Measurements from ENCODE around the gene ODAD4.

The ODAD4 gene

GRCh38 chr17:41972571-41973407 is 42.4 kb downstream of the ODAD4 start:
- Histone ChIP-seq H3K9me3 (ENCODE audit: control insufficient read depth in 2 of 2, low read length in 2 of 2) (no peaks in the 10 kb centered on the region), H3K27me3 (ENCODE audit: control insufficient read depth in 1 of 2, insufficient read depth in 2 of 2, low read length in 2 of 2) (no peaks in the 10 kb centered on the region), H3K27ac (ENCODE audit: low read length) (peak overlapping the region; percentile 24), H3K4me3 (ENCODE audit: low read length in 2 of 2) (no peak overlapping the region), H3K9ac (ENCODE audit: low read length in 2 of 2) (no peak overlapping the region), H3K36me3 (ENCODE audit: control insufficient read depth in 2 of 2, insufficient read depth in 2 of 2, low read length in 2 of 2) (peaks cover 50 to 61% of the 10 kb centered on the region in 2 donors), H3K4me1 (ENCODE audit: control insufficient read depth, insufficient read depth, low read length) (peaks cover 37% of the 10 kb centered on the region)

- no peaks in the 10 kb centered on the region for H3K27me3 ChIP-seq (ENCODE audit: control insufficient read depth in 1 of 2, insufficient read depth in 2 of 2, low read length in 2 of 2)
- H3K4me3 ChIP-seq (ENCODE audit: low read length in 2 of 2) = no peak overlapping the region
- no peaks in the 10 kb centered on the region for H3K9me3 ChIP-seq (ENCODE audit: control insufficient read depth in 2 of 2, low read length in 2 of 2)
- peaks cover 31% of the 10 kb centered on the region for H3K4me1 ChIP-seq (ENCODE audit: control insufficient read depth, insufficient read depth, low read length)
- H3K9ac ChIP-seq (ENCODE audit: low read length in 2 of 2) = no peak overlapping the region
- no peak overlapping the region for H3K27ac ChIP-seq (ENCODE audit: low read length)
- H3K36me3 ChIP-seq (ENCODE audit: control insufficient read depth in 2 of 2, insufficient read depth in 2 of 2, low read length in 2 of 2) = peaks cover 56 to 63% of the 10 kb centered on the region in 2 donors
Measured at GRCh38 chr17:41973408-41973811, 43.0 kb downstream of the ODAD4 start.

GRCh38 chr17:41974031-41974430 is 43.6 kb downstream of the ODAD4 start:
- Histone ChIP-seq H3K36me3 (ENCODE audit: control insufficient read depth in 2 of 2, insufficient read depth in 2 of 2, low read length in 2 of 2) (peaks cover 51 to 58% of the 10 kb centered on the region in 2 donors), H3K27me3 (ENCODE audit: control insufficient read depth in 1 of 2, insufficient read depth in 2 of 2, low read length in 2 of 2) (no peaks in the 10 kb centered on the region), H3K9ac (ENCODE audit: low read length in 2 of 2) (no peak overlapping the region), H3K27ac (ENCODE audit: low read length) (no peak overlapping the region), H3K9me3 (ENCODE audit: control insufficient read depth in 2 of 2, low read length in 2 of 2) (no peaks in the 10 kb centered on the region), H3K4me1 (ENCODE audit: control insufficient read depth, insufficient read depth, low read length) (peaks cover 27% of the 10 kb centered on the region), H3K4me3 (ENCODE audit: low read length in 2 of 2) (no peak overlapping the region)

GRCh38 chr17:41974658-41975057 is 44.2 kb downstream of the ODAD4 start:
- H3K4me3 ChIP-seq (ENCODE audit: low read length in 2 of 2) = no peak overlapping the region
- no peaks in the 10 kb centered on the region for H3K27me3 ChIP-seq (ENCODE audit: control insufficient read depth in 1 of 2, insufficient read depth in 2 of 2, low read length in 2 of 2)
- peaks cover 51 to 57% of the 10 kb centered on the region in 2 donors for H3K36me3 ChIP-seq (ENCODE audit: control insufficient read depth in 2 of 2, insufficient read depth in 2 of 2, low read length in 2 of 2)
- peaks cover 27% of the 10 kb centered on the region for H3K4me1 ChIP-seq (ENCODE audit: control insufficient read depth, insufficient read depth, low read length)
- H3K9me3 ChIP-seq (ENCODE audit: control insufficient read depth in 2 of 2, low read length in 2 of 2) = no peaks in the 10 kb centered on the region
- no peak overlapping the region for H3K9ac ChIP-seq (ENCODE audit: low read length in 2 of 2)
- H3K27ac ChIP-seq (ENCODE audit: low read length) = no peak overlapping the region

- H3K9ac ChIP-seq (ENCODE audit: low read length in 2 of 2) = peak overlapping the region in 1 of 2 donors; percentile 15
- H3K4me1 ChIP-seq (ENCODE audit: control insufficient read depth, insufficient read depth, low read length) = peaks cover 27% of the 10 kb centered on the region
- no peaks in the 10 kb centered on the region for H3K27me3 ChIP-seq (ENCODE audit: control insufficient read depth in 1 of 2, insufficient read depth in 2 of 2, low read length in 2 of 2)
- H3K36me3 ChIP-seq (ENCODE audit: control insufficient read depth in 2 of 2, insufficient read depth in 2 of 2, low read length in 2 of 2) = peaks cover 51 to 60% of the 10 kb centered on the region in 2 donors
- H3K9me3 ChIP-seq (ENCODE audit: control insufficient read depth in 2 of 2, low read length in 2 of 2) = no peaks in the 10 kb centered on the region
- no peak overlapping the region for H3K4me3 ChIP-seq (ENCODE audit: low read length in 2 of 2)
- H3K27ac ChIP-seq (ENCODE audit: low read length) = peak overlapping the region; percentile 67
Measured at GRCh38 chr17:41975099-41976083, 45.0 kb downstream of the ODAD4 start.

- Histone ChIP-seq H3K4me1 (ENCODE audit: control insufficient read depth, insufficient read depth, low read length) (peaks cover 23% of the 10 kb centered on the region), H3K27ac (ENCODE audit: low read length) (peak overlapping the region; percentile 67), H3K36me3 (ENCODE audit: control insufficient read depth in 2 of 2, insufficient read depth in 2 of 2, low read length in 2 of 2) (peaks cover 47 to 62% of the 10 kb centered on the region in 2 donors), H3K9me3 (ENCODE audit: control insufficient read depth in 2 of 2, low read length in 2 of 2) (no peaks in the 10 kb centered on the region), H3K9ac (ENCODE audit: low read length in 2 of 2) (peak overlapping the region in 1 of 2 donors; percentile 37), H3K27me3 (ENCODE audit: control insufficient read depth in 1 of 2, insufficient read depth in 2 of 2, low read length in 2 of 2) (no peaks in the 10 kb centered on the region), H3K4me3 (ENCODE audit: low read length in 2 of 2) (peak overlapping the region in 1 of 2 donors; percentile 35)
Measured at GRCh38 chr17:41976142-41976768, 45.8 kb downstream of the ODAD4 start.

GRCh38 chr17:41977991-41978390 is 47.6 kb downstream of the ODAD4 start:
- Histone ChIP-seq H3K9me3 (ENCODE audit: control insufficient read depth in 2 of 2, low read length in 2 of 2) (no peaks in the 10 kb centered on the region), H3K9ac (ENCODE audit: low read length in 2 of 2) (no peak overlapping the region), H3K36me3 (ENCODE audit: control insufficient read depth in 2 of 2, insufficient read depth in 2 of 2, low read length in 2 of 2) (peaks cover 45 to 61% of the 10 kb centered on the region in 2 donors), H3K27me3 (ENCODE audit: control insufficient read depth in 1 of 2, insufficient read depth in 2 of 2, low read length in 2 of 2) (no peaks in the 10 kb centered on the region), H3K27ac (ENCODE audit: low read length) (no peak overlapping the region), H3K4me3 (ENCODE audit: low read length in 2 of 2) (no peak overlapping the region), H3K4me1 (ENCODE audit: control insufficient read depth, insufficient read depth, low read length) (peaks cover 14% of the 10 kb centered on the region)

- H3K4me3 ChIP-seq (ENCODE audit: low read length in 2 of 2) = no peak overlapping the region
- peak overlapping the region; percentile 24 for H3K27ac ChIP-seq (ENCODE audit: low read length)
- H3K27me3 ChIP-seq (ENCODE audit: control insufficient read depth in 1 of 2, insufficient read depth in 2 of 2, low read length in 2 of 2) = no peaks in the 10 kb centered on the region
- peaks cover 49 to 56% of the 10 kb centered on the region in 2 donors for H3K36me3 ChIP-seq (ENCODE audit: control insufficient read depth in 2 of 2, insufficient read depth in 2 of 2, low read length in 2 of 2)
- H3K9me3 ChIP-seq (ENCODE audit: control insufficient read depth in 2 of 2, low read length in 2 of 2) = no peaks in the 10 kb centered on the region
- no peaks in the 10 kb centered on the region for H3K4me1 ChIP-seq (ENCODE audit: control insufficient read depth, insufficient read depth, low read length)
- no peak overlapping the region for H3K9ac ChIP-seq (ENCODE audit: low read length in 2 of 2)
Measured at GRCh38 chr17:41982026-41982760, 51.8 kb downstream of the ODAD4 start.

GRCh38 chr17:41984454-41984853 is 54.0 kb downstream of the ODAD4 start:
- H3K36me3 ChIP-seq (ENCODE audit: control insufficient read depth in 2 of 2, insufficient read depth in 2 of 2, low read length in 2 of 2) = peaks cover 59 to 69% of the 10 kb centered on the region in 2 donors
- H3K27ac ChIP-seq (ENCODE audit: low read length) = no peak overlapping the region
- H3K9me3 ChIP-seq (ENCODE audit: control insufficient read depth in 2 of 2, low read length in 2 of 2) = no peaks in the 10 kb centered on the region
- no peaks in the 10 kb centered on the region for H3K4me1 ChIP-seq (ENCODE audit: control insufficient read depth, insufficient read depth, low read length)
- no peak overlapping the region for H3K9ac ChIP-seq (ENCODE audit: low read length in 2 of 2)
- no peaks in the 10 kb centered on the region for H3K27me3 ChIP-seq (ENCODE audit: control insufficient read depth in 1 of 2, insufficient read depth in 2 of 2, low read length in 2 of 2)
- H3K4me3 ChIP-seq (ENCODE audit: low read length in 2 of 2) = no peak overlapping the region

GRCh38 chr17:41985919-41986318 is 55.5 kb downstream of the ODAD4 start:
- H3K4me1 ChIP-seq (ENCODE audit: control insufficient read depth, insufficient read depth, low read length) = no peaks in the 10 kb centered on the region
- H3K4me3 ChIP-seq (ENCODE audit: low read length in 2 of 2) = no peak overlapping the region
- H3K36me3 ChIP-seq (ENCODE audit: control insufficient read depth in 2 of 2, insufficient read depth in 2 of 2, low read length in 2 of 2) = peaks cover 69% of the 10 kb centered on the region in 2 donors
- no peaks in the 10 kb centered on the region for H3K9me3 ChIP-seq (ENCODE audit: control insufficient read depth in 2 of 2, low read length in 2 of 2)
- H3K27me3 ChIP-seq (ENCODE audit: control insufficient read depth in 1 of 2, insufficient read depth in 2 of 2, low read length in 2 of 2) = no peaks in the 10 kb centered on the region
- H3K9ac ChIP-seq (ENCODE audit: low read length in 2 of 2) = no peak overlapping the region
- H3K27ac ChIP-seq (ENCODE audit: low read length) = no peak overlapping the region
